Muscle of arm (tissue), 14 donors: ENCODE data around the gene RASD2. TPM values are rescaled to one million over a fixed set of nuclear protein-coding genes. Genes with fewer than 3 reads are reported as not detected.
A peak's percentile ranks its signal among the peaks of the same experiment; 100 is the strongest.
"Not testable (repeated sequence)": the region's sequence is repeated elsewhere in the genome, so short reads cannot be mapped to it uniquely, and the experiment has no call there.

Experiments
- DNase-seq: peaks from one replicate; pipeline ENCODE4 v3.0.0-alpha.2; 2013
- long read RNA-seq, 11 donors: transcript quantifications; one replicate each; lab custom pipeline, GENCODE V29; 2026
- polyA plus RNA-seq, 12 donors: library from polyadenylated mRNA; unstranded; fragments of 120-200 nt; gene quantifications; one replicate each; pipeline ENCODE4 v1.2.1, GENCODE V29; 2013; ENCODE audit not compliant: insufficient read length in 12 of 12

Gene RASD2, protein sequence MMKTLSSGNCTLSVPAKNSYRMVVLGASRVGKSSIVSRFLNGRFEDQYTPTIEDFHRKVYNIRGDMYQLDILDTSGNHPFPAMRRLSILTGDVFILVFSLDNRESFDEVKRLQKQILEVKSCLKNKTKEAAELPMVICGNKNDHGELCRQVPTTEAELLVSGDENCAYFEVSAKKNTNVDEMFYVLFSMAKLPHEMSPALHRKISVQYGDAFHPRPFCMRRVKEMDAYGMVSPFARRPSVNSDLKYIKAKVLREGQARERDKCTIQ
- polyA plus RNA-seq, result 10 to 100 TPM in 8 of 12 donors, 1 to 10 TPM in 3, not detected in 1; 8.4 to 26.4 (median 13.1) TPM
- long read RNA-seq, donor 1, result 0 reads
- long read RNA-seq, donor 2, transcript RASD2-201 (3 exons, 3,412 nt), result major isoform, 6 of 6 reads
- long read RNA-seq, donor 2, partial matches to known transcripts, result 0 of 6 reads
- long read RNA-seq, donor 2, other reads (novel, unspliced or antisense), result 0 of 6 reads
- long read RNA-seq, donor 3, transcript RASD2-201 (3 exons, 3,412 nt), result major isoform, 8 of 8 reads
- long read RNA-seq, donor 3, partial matches to known transcripts, result 0 of 8 reads
- long read RNA-seq, donor 3, other reads (novel, unspliced or antisense), result 0 of 8 reads
- long read RNA-seq, donor 4, partial matches to known transcripts, result 0 of 1 reads
- long read RNA-seq, donor 4, other reads (novel, unspliced or antisense), result 0 of 1 reads
- long read RNA-seq, donor 5, transcript RASD2-201 (3 exons, 3,412 nt), result major isoform, 16 of 16 reads
- long read RNA-seq, donor 5, partial matches to known transcripts, result 0 of 16 reads
- long read RNA-seq, donor 5, other reads (novel, unspliced or antisense), result 0 of 16 reads
- long read RNA-seq, donor 6, partial matches to known transcripts, result 0 of 3 reads
- long read RNA-seq, donor 6, other reads (novel, unspliced or antisense), result 0 of 3 reads
- long read RNA-seq, donor 7, partial matches to known transcripts, result 0 of 2 reads
- long read RNA-seq, donor 7, other reads (novel, unspliced or antisense), result 0 of 2 reads
- long read RNA-seq, donor 8, transcript RASD2-201 (3 exons, 3,412 nt), result major isoform, 6 of 6 reads
- long read RNA-seq, donor 8, partial matches to known transcripts, result 0 of 6 reads
- long read RNA-seq, donor 8, other reads (novel, unspliced or antisense), result 0 of 6 reads
- long read RNA-seq, donor 9, partial matches to known transcripts, result 0 of 1 reads
- long read RNA-seq, donor 9, other reads (novel, unspliced or antisense), result 0 of 1 reads
- long read RNA-seq, donor 10, transcript RASD2-201 (3 exons, 3,412 nt), result major isoform, 9 of 9 reads
- long read RNA-seq, donor 10, partial matches to known transcripts, result 0 of 9 reads
- long read RNA-seq, donor 10, other reads (novel, unspliced or antisense), result 0 of 9 reads
- long read RNA-seq, donor 11, partial matches to known transcripts, result 0 of 3 reads
- long read RNA-seq, donor 11, other reads (novel, unspliced or antisense), result 0 of 3 reads

DNA sequence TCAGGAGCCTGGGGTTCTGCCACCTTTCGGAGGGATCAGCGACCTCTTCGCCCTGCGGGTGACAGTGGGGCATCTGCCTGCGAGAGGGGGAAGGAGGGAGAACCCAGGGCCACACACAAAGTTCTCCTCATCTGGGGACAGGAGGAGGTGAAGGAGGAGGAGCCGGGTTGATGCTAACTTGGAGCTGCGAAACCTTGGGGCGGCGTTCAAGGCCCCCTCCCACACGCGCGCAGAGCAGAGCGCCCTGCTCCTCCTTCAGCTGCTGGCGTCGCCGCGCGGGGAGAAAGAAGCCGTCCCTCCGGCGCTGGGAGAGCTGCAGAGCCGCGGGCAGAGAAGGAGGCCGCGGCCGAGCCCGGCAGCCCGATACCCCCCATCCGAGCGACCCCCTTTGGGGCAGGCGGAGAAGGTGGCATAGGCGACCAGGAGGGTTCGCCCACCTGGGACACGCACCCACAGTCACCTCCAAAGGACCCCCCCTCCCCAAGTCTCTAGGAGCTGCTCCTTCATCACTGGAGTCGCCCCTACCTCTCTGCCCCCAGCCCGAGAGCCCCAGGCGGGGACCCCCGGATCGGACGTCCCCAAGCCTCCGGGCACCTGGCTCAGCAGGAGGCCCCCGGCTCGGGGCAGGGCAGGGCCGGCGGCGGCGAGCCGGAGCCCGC lies at the start of gene RASD2:
RASD2 (plus strand) TSS at position 237 of the 659 bp plus-strand sequence. CDS start 5,979 bp downstream, outside the sequence.
- peak; percentile 21 for DNase-seq

DNA sequence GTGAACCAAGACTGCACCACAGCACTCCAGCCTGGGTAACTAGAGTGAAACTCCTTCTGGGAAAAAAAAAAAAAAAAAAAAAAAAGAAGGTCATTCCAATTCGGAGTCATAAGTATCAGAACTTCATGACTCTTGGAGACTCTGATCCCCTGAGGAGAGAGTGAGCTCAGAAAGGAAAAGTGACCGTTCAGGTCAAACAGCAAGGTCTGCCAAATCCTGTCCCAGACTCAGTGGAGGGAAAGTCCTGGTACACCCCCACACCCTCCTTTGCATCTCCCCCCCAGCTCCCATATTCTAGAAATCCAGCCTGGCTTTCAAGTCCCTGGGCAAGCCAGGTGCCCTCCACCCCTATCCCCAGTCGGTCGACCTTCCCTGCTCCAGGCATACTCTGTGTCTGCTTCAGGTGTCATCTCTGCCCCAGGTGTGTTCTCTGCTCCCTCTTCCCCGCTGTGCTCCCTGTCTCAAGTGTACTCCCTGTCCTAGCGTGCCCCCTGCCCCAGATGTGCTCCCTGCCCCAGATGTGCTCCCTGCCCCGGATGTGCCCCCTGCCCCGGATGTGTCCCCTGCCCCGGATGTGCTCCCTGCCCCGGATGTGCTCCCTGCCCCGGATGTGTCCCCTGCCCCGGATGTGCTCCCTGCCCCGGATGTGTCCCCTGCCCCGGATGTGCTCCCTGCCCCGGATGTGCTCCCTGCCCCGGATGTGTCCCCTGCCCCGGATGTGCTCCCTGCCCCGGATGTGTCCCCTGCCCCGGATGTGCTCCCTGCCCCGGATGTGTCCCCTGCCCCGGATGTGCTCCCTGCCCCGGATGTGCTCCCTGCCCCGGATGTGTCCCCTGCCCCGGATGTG lies 49.3 kb upstream of the RASD2 start:
- DNase-seq, result not testable (repeated sequence)

DNA sequence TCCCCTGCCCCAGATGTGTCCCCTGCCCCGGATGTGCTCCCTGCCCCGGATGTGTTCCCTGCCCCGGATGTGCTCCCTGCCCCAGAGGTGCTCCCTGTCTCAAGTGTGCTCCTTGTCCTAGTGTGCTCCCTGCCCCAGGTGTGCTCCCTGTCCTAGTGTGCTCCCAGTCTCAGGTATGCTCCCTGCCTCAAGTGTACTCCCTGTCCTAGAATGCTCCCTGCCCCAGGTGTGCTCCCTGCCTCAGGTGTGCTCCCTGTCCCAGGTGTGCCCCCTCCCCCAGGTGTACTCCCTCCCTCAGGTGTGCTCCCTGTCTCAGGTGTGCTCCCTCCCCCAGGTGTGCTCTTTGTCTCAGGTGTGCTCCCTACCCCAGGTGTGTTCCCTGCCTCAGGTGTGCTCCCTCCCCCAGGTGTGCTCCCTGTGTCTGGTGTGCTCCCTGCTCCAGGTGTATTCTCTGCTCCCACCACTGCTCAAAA lies 48.7 kb upstream of the RASD2 start:
- no peak for DNase-seq

DNA sequence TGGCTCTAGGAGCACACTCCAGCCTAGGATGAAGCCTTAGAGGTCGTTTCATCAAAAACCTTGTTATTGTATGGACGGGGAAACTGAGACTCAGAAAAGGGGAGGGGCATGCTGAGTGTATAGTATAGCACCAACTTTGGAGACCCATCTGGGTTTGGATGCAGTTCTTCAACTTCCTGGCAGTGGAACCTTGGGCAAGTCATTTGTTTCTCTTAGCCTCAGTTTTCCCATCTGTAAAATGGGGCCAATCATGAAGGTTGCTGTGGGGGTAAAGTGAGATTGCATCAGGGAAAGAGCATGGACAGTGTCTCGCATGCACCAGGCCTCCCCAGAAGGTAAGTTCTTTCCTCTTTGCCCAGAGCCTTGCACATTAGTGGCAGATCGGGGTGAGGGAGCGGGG lies 47.6 kb upstream of the RASD2 start:
- no peak for DNase-seq

DNA sequence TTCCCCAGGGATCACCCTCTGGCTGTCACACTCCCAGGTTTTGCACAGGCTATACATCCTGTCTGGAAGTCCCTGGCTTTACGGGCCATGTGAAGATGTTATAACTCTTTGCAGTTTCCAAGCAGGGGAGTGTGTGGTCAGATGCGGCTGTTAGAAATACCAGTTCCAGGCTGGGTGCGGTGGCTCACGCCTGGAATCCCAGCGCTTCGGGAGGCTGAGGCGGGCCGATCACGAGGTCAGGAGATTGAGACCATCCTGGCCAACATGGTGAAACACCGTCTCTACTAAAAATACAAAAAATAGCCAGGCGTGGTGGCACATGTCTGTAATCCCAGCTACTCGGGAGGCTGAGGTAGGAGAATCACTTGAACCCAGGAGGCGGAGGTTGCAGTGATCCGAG lies 44.9 kb upstream of the RASD2 start:
- DNase-seq, result not testable (repeated sequence)

DNA sequence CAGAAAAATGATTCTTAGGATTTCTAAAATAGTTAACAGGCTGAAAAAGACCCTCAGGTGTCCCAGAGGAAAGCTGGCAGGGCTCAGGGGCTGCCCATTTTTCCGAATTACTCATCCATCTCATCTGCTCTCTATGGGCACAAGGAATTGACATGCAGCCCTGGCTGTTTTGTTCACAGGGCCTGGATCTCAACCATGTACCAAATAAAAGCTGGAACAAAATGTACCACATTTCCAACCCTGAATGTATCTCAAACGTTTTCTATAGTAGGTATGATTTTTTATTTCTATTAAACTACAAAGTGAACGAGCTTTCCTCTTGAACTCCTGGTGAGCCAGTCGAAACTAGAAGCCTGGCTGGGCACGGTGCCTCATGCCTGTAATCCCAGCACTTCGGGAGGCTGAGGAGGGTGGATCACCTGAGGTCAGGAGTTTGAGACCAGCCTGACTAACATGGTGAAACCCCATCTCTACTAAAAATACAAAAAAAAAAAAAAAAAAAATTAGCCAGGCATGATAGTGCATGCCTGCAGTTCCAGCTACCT lies 43.8 kb upstream of the RASD2 start:
- DNase-seq, result no peak

DNA sequence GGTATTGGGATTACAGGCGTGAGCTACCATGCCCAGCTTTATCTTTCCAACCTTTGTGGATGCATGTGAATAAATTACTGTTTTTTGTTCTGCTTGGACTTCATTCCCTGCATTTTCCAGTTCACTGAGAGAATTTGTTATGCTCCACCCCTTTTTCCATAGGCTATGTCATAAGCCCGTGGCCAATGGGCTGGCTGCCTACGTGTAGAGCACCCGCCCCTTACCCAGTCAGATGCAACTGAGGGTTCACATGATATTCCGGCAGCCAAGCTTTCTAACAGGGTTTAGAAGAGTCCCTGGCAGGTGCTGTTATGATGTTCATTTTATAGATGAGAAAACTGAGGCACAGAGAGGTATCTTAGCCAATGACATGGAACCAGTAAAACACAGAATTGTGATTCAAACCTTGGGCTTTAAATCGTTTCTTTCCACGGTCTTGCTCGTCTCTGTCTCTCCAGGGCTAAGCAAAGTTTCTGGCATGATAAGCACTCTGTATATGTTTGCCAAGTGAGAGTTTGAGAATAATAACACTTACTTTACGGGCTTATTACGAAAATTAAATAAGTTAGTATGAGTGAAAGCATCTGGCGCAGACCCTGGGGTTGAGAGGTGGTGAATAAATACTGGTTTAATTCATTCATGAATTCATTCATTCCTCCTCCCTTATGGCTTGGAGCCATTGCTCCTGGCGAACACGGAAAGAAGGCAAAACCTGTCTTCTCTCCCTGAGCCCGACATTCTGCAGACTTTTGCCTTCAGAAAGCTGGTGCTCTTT lies 42.4 kb upstream of the RASD2 start:
- DNase-seq, result no peak

DNA sequence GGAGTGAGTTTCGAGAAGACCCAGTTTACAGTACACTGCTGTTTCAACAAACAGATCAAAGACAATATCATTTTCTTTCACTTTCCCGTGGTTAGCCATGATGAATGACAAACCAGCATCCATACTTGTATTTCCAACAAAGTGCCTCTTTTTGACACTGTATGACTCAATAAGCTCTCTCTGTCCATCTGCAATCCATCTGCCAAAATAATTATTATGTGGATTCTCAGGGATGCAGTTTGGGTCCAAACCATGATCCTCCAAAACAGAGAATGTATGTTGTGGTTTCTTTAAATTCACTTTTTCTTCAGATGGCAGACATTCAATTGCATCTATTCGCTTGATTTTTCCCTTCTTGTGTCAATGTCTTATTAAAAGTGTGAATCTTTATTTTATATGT lies 37.8 kb upstream of the RASD2 start:
- DNase-seq, result no peak

DNA sequence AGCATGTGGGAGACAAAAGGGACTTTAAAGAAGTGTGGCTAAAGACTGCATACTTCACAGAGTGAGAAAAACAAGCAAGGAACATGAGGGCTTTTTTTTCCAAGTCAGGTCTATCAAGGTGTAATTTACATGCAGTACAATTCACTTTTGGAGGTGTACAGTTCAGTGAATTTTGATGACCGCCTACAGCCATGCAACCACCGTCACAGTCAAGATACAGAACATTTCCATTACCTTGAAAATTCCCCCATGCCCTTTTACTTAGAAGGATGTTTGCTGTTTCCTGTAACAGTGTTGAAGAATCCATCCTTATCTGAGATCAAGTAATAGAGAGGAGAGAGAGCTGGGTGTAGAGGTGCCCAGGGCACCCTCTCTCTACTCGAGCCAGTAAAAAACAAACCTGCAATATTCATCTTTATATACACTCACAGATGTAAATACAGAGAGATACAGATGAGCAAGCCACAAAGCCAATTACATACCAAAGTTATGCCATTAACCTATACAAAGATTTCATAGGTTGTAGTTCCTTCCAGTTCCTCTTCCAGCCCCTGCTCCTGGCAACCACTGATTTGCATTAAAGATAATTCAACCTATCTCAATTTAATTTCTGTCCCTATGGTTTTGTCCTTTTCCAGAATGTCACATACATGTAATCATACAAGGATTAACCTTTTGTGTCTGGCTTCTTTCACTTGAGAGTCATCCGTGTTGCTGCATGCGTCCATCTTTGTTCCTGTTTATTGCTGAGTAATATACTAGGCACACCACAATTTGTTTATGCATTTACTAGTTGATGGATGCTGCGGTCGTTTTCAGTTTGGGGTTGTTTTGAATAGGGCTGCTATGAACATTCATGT lies 35.0 kb upstream of the RASD2 start:
- DNase-seq, result no peak

DNA sequence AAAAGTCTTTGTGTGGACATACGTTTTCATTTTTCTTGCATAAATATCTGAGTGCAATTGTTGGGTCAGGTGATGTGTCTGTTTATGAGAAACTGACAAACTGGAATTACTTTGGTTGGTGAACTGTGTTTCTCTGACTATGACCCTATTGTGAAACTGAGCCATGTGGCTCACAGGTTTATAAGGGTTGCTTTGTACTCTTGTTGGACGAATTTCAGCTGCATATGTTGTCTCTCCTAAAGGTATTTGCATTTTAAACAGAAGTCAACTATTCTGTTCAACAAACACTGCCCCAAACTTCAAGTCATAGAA lies 34.4 kb upstream of the RASD2 start:
- no peak for DNase-seq

DNA sequence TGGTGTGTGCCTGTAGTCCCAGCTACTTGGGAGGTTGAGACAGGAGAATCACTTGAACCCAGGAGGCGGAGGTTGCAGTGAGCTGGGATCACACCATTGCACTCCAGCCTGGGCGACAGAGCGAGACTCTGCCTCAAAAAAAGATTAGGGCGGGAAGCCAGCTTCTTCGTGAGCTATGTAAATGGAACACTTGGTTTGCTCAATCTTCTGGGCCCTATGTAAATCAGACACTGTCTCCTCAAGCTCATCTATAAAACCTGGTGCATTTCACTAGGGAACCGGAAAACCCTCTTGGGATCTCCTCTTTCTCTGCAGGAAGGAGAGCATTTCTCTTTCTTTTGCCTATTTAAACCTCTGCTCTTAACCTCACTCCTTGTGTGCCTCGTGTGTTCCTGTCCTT lies 32.8 kb upstream of the RASD2 start:
- DNase-seq, result not testable (repeated sequence)

DNA sequence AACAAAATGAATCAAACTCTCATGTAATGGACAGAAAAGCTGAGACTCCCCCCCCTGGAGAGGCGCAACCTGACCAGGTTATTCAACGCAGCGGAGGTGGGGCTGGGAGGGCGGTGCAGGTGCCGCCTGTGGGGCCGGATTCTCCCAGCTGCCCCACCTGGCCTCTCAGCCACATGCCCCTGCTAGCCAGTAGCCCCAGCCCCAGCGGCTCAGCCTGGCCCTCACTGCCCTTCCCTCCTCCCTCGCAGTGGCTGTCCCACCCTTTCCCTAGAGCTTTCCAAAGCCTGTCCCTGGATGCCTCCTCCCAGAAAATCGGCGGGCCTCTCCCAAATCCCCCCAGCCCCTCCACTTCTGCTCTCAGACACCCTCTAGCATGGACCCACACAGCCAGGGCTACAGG lies 31.2 kb upstream of the RASD2 start:
- DNase-seq, result no peak

DNA sequence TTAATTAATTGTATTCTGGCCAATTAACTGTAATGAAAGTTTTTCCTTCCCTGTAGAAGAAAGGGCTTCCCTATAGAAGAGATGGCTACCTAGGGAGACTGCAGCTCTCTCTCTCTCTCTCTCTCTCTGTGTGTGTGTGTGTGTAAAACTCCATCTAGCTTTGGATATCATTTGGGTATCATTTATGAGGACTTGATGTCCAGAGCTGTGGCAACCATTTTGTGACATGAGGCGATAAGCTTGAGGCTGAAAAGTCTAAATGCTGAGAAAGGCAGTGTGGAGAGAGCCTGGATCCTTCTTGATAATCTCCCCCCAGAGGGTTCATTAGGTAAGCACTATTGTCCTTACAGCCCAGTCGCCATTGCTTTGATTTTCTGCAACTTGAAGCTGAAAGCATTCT lies 30.7 kb upstream of the RASD2 start:
- no peak for DNase-seq

DNA sequence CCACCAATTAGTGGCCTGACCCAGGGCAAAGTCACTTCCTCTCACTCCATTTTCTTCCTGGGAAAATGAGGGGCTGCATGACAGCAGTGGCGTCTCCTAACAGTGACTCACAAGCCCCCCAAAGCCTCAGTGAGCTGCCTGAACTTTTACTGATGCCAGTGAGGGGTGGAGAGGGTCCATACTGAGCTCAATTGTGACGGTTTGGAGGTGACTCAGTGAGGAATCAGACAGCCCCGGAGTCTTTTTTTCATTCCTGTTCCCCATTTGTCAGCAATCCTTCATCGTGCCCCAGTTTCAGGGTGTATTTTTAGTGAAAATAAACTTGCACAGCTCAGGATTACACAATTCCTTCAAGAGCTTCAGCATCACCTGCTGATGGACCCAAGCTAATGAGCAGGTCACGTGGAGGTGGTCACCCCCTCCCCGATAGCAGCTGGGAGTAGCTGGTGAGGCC lies 30.1 kb upstream of the RASD2 start:
- no peak for DNase-seq

DNA sequence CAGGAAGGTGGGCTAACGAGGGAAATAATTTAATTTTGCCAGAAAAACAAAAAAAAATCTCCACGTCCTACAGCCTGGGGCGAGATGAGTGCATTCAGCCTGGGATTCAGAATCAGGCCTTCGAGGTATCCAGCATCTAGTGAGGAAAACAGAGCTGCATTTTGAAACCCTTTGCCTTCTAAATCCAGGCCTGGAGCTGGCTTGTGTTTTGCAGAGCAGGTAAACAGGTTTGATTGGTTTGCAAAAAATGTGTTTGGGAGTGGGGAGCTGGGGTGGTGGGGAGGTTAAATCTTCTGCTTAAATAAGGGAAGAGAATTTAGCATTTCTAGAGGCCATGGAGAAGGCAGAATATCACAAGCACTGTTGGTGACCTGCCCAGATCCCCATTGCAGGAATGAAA lies 29.7 kb upstream of the RASD2 start:
- DNase-seq, result no peak

DNA sequence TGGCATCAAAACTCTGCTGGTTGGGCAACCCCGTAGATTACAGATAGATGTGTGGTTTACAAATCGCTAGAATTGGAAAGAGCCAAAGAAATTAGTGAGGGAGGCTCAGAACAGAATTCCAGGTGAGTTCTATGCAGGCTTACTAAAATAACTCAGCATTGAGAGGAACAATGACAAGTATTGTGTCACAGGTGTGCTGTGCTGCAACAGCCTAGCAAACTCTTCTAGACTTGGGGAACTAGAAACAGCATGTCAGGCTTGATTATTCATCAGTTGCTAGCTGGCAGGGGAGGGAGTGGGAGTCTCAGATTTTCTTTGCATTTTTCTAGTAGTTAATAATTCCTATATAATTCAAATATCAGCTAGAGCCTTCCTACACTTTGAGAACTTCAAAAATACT lies 26.3 kb upstream of the RASD2 start:
- no peak for DNase-seq

DNA sequence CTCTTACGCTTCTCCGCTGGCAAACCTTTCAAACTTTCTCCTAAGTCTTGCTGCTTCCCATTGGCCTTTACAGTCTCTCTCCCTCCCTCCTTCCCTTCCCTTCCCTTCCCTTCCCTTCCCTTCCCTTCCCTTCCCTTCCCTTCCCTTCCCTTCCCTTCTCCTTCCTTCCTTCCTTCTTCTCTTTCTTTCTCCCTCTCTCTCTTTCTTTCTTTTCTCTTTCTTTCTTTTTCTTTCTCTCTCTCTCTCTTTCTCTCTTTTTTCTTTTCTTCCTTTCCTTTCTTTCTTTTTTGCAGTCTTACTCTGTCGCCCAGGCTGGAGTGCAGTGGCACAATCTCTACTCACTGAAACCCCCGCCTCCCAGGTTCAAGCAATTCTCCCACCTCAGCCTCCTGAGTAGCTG lies 24.7 kb upstream of the RASD2 start:
- not testable (repeated sequence) for DNase-seq

DNA sequence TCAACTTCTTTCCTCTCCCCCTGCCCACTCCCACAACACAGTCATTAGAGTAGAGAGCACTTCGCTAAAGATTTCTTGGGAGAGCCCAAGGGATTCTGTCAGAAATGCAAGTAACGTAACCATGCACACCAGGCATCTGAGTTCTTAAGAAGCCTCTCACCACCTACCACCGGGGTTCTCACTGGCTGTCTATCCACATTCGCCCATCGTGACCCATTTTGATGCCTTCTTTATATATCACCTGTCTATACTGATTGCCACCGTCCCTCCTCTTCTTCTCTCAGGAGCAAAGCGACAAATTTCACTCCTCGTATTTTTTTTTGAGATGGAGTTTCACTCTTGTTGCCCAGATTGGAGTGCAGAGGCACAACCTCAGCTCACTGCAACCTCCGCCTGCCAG lies 23.9 kb upstream of the RASD2 start:
- DNase-seq, result no peak
